ENCODE data around the gene SPIRE1. TPM values are rescaled to one million over a fixed set of nuclear protein-coding genes. Genes with fewer than 3 reads are reported as not detected.

Gene SPIRE1
- total RNA-seq, 1 donor = 27.7 TPM

DNA sequence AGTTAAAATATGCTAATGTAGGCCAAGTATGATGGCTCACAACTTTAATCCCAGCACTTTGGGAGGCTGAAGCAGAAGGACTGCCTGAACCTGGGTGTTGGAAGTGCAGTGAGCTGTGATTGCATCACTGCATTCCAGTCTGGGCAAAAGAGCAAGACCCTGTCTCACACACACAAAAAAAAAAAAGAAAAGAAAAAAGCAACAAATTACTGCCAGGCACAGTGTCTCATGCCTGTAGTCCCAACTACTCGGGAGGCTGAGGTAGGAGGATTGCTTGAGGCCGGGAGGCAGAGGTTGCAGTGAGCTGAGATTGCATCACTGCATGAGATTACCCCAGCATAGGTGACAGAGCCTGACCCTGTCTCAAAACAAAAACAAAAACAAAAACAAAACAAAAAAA is 139.6 kb downstream of the SPIRE1 start:
- TF ChIP-seq, protein P1, sequence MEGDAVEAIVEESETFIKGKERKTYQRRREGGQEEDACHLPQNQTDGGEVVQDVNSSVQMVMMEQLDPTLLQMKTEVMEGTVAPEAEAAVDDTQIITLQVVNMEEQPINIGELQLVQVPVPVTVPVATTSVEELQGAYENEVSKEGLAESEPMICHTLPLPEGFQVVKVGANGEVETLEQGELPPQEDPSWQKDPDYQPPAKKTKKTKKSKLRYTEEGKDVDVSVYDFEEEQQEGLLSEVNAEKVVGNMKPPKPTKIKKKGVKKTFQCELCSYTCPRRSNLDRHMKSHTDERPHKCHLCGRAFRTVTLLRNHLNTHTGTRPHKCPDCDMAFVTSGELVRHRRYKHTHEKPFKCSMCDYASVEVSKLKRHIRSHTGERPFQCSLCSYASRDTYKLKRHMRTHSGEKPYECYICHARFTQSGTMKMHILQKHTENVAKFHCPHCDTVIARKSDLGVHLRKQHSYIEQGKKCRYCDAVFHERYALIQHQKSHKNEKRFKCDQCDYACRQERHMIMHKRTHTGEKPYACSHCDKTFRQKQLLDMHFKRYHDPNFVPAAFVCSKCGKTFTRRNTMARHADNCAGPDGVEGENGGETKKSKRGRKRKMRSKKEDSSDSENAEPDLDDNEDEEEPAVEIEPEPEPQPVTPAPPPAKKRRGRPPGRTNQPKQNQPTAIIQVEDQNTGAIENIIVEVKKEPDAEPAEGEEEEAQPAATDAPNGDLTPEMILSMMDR (IDR thresholded peaks at IDR 0.05; ENCODE audit: insufficient read depth, low read length) = no peak
- peak; percentile 59 for DNase-seq (ENCODE audit: low read depth)
- H3K4me3 ChIP-seq (ENCODE audit: low read depth, low read length) = no peak overlapping the region

GRCh38 chr18:12517142-12517825 is 140.6 kb downstream of the SPIRE1 start:
- TF ChIP-seq, protein P1 (IDR thresholded peaks at IDR 0.05; ENCODE audit: insufficient read depth, low read length) = no peak
- DNase-seq (ENCODE audit: low read depth) = no peak
- H3K4me3 ChIP-seq (ENCODE audit: low read depth, low read length) = no peak overlapping the region

DNA sequence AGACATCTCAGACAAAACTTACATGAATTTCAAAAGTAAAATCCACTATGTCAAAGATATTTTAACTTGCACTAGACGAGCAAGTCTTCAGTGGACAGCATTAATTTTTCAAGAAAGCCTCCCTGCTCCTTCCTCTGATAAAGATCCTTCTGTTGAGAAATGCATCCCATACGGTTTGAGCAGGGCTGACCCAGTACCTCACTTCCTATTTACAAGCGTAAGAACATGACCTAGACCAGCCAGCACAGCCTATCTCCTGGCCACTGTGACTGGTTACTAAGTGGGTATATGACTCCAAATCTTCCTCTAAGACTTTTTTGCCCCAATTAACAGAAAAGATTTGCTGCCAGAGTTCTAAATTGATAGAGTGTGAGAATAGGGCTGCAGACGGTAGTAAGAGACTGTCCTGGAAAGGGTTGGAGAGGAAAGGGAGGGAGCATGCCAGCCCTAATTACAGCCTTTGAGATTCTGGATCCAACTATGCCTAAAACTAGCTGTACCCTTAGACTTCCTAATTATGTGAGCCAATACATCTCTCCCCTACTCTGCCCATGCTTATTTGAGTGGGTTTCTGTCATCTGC is 141.8 kb downstream of the SPIRE1 start:
- peak; percentile 39 for DNase-seq (ENCODE audit: low read depth)
- no peak overlapping the region for H3K4me3 ChIP-seq (ENCODE audit: low read depth, low read length)
- TF ChIP-seq, protein P1 (IDR thresholded peaks at IDR 0.05; ENCODE audit: insufficient read depth, low read length) = no peak

DNA sequence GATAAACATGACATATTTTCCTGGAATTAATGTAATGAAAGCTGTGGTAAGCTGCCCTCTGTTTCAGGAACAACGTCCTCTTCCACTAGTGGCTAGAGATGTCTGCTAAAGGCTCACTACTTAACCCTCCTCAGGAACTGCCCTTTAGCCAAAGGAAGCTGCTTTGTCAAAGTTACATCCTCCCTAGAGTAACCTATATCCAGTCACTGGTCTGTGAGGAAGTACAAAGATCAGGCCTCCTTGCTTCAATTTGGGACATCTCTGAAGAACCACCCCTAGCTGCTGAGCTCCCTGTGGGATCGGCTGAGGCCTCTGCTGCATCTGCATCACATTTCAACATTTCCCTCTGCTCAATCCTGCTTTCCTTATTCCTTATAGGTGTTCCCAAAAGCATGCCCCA is 142.4 kb downstream of the SPIRE1 start:
- TF ChIP-seq, protein P1 (IDR thresholded peaks at IDR 0.05; ENCODE audit: insufficient read depth, low read length) = no peak
- no peak for DNase-seq (ENCODE audit: low read depth)
- H3K4me3 ChIP-seq (ENCODE audit: low read depth, low read length) = no peak overlapping the region

- H3K4me3 ChIP-seq (ENCODE audit: low read depth, low read length) = no peak overlapping the region
- DNase-seq (ENCODE audit: low read depth) = no peak
- TF ChIP-seq, protein P1 (IDR thresholded peaks at IDR 0.05; ENCODE audit: insufficient read depth, low read length) = no peak
Observed at GRCh38 chr18:12507007-12507406, 150.9 kb downstream of the SPIRE1 start.

GRCh38 chr18:12500986-12501385 is 156.9 kb downstream of the SPIRE1 start:
- no peak overlapping the region for H3K4me3 ChIP-seq (ENCODE audit: low read depth, low read length)
- TF ChIP-seq, protein P1 (IDR thresholded peaks at IDR 0.05; ENCODE audit: insufficient read depth, low read length) = no peak
- DNase-seq (ENCODE audit: low read depth) = no peak
